Gastroesophageal sphincter (tissue), 4 donors: ENCODE measurements around the gene AHCTF1. TPM values are rescaled to one million over a fixed set of nuclear protein-coding genes. Genes with fewer than 3 reads are reported as not detected.
"Not testable (repeated sequence)": the region's sequence is repeated elsewhere in the genome, so short reads cannot be mapped to it uniquely, and the experiment has no call there.

Experiments
- ATAC-seq: fragments of 150-250 bp; one replicate; pipeline ENCODE4 v1.9.1; 2016; ENCODE audit warnings: mild to moderate bottlenecking, moderate library complexity
- H3K27ac ChIP-seq, 4 donors: fragments of 200-600 bp; sonication (generic) in 3 of 4; 1 replicate in 3 of 4; 2 replicates in 1 of 4; pipeline ENCODE4 v1.5.1; 2016 to 2019
- H3K27me3 ChIP-seq: fragments of 200-600 bp; sonication (generic); one replicate; pipeline ENCODE4 v1.5.1; 2019
- H3K36me3 ChIP-seq, 2 donors: fragments of 200-600 bp; sonication (generic); one replicate each; pipeline ENCODE4 v1.5.1; 2019; ENCODE audit warnings: control low read depth in 1 of 2
- H3K4me1 ChIP-seq, 3 donors: fragments of 200-600 bp; sonication (generic); 1 replicate in 2 of 3; 2 replicates in 1 of 3; pipeline ENCODE4 v1.5.1; 2016 to 2019; ENCODE audit warnings: control low read depth in 2 of 3
- H3K4me3 ChIP-seq, 2 donors: fragments of 200-600 bp; sonication (generic); one replicate each; pipeline ENCODE4 v1.5.1; 2019; ENCODE audit warnings: mild to moderate bottlenecking in 1 of 2, moderate library complexity in 1 of 2
- H3K9me3 ChIP-seq, 3 donors: fragments of 200-600 bp; sonication (generic); one replicate each; pipeline ENCODE4 v1.5.1; 2017 to 2019; ENCODE audit warnings: control low read depth in 2 of 3
- EP300 ChIP-seq: sonication (generic); formaldehyde crosslinking; IDR thresholded peaks from one replicate; pipeline ENCODE4 v1.6.1; 2017; ENCODE audit warnings: antibody characterized with exemption, mild to moderate bottlenecking
- POLR2A ChIP-seq, 2 donors: fragments of 450-650 bp; IDR thresholded peaks; one replicate each; pipeline ENCODE4 v1.6.1; 2017; ENCODE audit warnings: antibody characterized with exemption in 2 of 2, mild to moderate bottlenecking in 2 of 2, moderate library complexity in 1 of 2
- POLR2AphosphoS5 ChIP-seq: sonication (generic); formaldehyde crosslinking; IDR thresholded peaks from one replicate; pipeline ENCODE4 v1.6.1; 2017; ENCODE audit warnings: antibody characterized with exemption
- WGBS, 2 donors: methylation state at CpG; one replicate each; pipeline ENCODE4 v1.1.5; 2018; ENCODE audit warnings: low coverage in 1 of 2; 5-methylcytosine and 5-hydroxymethylcytosine counted together
- total RNA-seq, 4 donors: library from RNA; depleted of rRNA; stranded (reverse); fragments of >200 nt; gene quantifications; one replicate each; pipeline ENCODE4 v1.1.0, GENCODE V29; 2016
- TF ChIP-seq, protein P1 (sequence below), 4 experiments: fragments of 200-600 bp in 2 of 4; fragments of 450-650 bp in 2 of 4; sonication (generic) in 1 of 4; IDR thresholded peaks; one replicate each; pipeline ENCODE4 v1.5.1; 2017 to 2019; ENCODE audit warnings: antibody characterized with exemption in 4 of 4, mild to moderate bottlenecking in 2 of 4, moderate library complexity in 2 of 4

AHCTF1 gene
- total RNA-seq, 4 donors from 2014 or later = 37.4 to 69.6 (median 45.2) TPM

DNA sequence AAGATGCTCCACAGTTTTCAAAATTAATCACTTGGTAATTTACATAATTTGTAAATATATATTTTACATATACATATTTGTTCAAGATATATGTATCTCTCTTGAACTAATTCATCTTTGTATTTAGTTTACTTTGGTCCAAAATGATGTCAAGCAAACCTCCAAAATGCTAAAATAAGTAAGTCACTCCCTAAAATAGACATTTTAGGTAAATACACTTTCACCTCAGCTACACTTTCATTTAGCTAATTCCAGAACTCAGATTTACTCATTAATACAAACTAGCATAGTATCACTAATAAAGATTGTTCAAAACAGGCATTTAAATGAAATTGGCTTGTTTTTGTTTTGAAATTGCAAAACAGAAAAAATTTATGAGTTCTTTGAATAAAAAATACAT is 40.6 kb downstream of the AHCTF1 start:
- Histone ChIP-seq H3K9me3 (no peaks in the 10 kb centered on the region), H3K4me3 (no peak overlapping the region), H3K36me3 (peaks cover 19 to 93% of the 10 kb centered on the region in 2 donors), H3K27me3 (no peaks in the 10 kb centered on the region), H3K4me1 (no peaks in the 10 kb centered on the region), H3K27ac (no peak overlapping the region)
- TF ChIP-seq EP300 (no peak), POLR2AphosphoS5 (no peak)
- TF ChIP-seq, protein P1, sequence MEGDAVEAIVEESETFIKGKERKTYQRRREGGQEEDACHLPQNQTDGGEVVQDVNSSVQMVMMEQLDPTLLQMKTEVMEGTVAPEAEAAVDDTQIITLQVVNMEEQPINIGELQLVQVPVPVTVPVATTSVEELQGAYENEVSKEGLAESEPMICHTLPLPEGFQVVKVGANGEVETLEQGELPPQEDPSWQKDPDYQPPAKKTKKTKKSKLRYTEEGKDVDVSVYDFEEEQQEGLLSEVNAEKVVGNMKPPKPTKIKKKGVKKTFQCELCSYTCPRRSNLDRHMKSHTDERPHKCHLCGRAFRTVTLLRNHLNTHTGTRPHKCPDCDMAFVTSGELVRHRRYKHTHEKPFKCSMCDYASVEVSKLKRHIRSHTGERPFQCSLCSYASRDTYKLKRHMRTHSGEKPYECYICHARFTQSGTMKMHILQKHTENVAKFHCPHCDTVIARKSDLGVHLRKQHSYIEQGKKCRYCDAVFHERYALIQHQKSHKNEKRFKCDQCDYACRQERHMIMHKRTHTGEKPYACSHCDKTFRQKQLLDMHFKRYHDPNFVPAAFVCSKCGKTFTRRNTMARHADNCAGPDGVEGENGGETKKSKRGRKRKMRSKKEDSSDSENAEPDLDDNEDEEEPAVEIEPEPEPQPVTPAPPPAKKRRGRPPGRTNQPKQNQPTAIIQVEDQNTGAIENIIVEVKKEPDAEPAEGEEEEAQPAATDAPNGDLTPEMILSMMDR (IDR thresholded peaks at IDR 0.05) = no peak
- ATAC-seq = no peak

DNA sequence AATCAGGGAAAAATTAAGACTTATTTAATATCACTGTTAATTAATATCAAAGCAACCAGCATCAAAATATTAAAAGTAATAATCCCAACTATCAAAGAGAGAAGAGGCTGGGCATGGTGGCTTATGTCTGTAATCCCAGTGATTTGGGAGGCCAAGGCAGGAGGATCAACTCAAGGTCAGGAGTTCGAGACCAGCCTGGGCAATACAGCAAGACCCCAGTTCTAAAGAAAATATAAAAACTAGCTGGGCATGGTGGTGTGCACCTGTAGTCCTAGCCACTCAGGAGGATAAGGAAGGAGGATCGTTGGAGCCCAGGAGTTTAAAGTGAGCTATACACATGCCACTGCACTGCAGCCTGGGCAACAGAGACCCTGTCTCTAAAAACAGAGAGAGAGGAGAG is 43.2 kb downstream of the AHCTF1 start:
- ATAC-seq = no peak
- H3K36me3 ChIP-seq = peaks cover 14 to 93% of the 10 kb centered on the region in 2 donors
- WGBS, 2 donors = 83 to 88% methylated on average over 2 of the region's 2 CpGs

DNA sequence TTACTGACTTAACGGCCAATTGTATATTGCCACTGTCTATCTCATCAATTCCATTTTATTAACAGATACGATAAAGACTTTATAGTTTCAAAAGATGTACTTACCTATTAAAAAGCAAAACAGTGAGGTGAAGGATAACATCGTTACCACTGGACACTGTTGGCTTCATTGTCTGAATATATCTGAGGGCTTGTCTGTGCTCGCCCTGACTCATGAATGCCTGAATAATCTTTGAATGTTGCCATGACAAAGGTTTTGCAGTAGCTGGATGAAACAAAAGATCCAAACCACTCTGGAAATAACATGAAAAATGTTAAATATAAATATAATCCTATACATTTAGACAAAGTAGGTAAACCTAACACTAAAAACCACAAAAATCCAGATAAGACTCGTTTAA is 46.4 kb downstream of the AHCTF1 start:
- not testable (repeated sequence) for H3K27me3 ChIP-seq, H3K9me3 ChIP-seq, H3K4me1 ChIP-seq, ATAC-seq, H3K27ac ChIP-seq, H3K4me3 ChIP-seq
- H3K36me3 ChIP-seq = peaks cover 14 to 78% of the 10 kb centered on the region in 2 donors
- 95 to 98% methylated on average over 4 of the region's 5 CpGs for WGBS, 2 donors

More for the DNA sequence above, 43.2 kb downstream of the AHCTF1 start:
- TF ChIP-seq POLR2A (IDR thresholded peaks at IDR 0.05) (no peak), POLR2AphosphoS5 (no peak), EP300 (no peak)
- TF ChIP-seq, protein P1 (IDR thresholded peaks at IDR 0.05) = no peak
- H3K4me1 ChIP-seq = no peaks in the 10 kb centered on the region
- no peaks in the 10 kb centered on the region for H3K27me3 ChIP-seq
- H3K4me3 ChIP-seq = no peak overlapping the region
- no peaks in the 10 kb centered on the region for H3K9me3 ChIP-seq
- no peak overlapping the region for H3K27ac ChIP-seq

DNA sequence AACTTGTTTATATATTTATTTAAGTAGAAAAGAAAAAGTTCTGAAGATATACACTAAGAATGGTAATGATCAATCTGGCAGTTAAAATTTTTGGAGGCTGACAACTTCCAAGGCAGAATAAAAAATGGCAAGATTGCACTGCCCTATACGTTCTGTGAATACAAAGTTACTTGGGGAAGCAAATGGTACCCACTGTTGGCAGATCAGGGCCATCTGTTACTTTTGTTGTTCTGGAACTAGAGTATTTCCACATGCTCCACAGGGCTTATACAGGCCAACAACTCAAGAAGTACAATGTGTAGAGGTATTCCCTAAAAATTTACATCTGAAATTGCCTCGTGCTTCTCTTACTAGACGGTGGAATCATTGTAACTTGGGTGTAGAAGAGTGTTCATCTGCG is 53.2 kb downstream of the AHCTF1 start:
- H3K36me3 ChIP-seq = peaks cover 3 to 72% of the 10 kb centered on the region in 2 donors
- TF ChIP-seq, protein P1 (IDR thresholded peaks at IDR 0.05) = no peak
- TF ChIP-seq POLR2AphosphoS5 = no peak
- no peak for TF ChIP-seq POLR2A (IDR thresholded peaks at IDR 0.05)
- no peak for TF ChIP-seq EP300
- H3K4me1 ChIP-seq = no peaks in the 10 kb centered on the region
- no peak overlapping the region for H3K4me3 ChIP-seq
- WGBS, 2 donors = 84 to 95% methylated on average over 4 of the region's 4 CpGs
- ATAC-seq = no peak
- H3K27me3 ChIP-seq = no peaks in the 10 kb centered on the region
- H3K9me3 ChIP-seq = no peaks in the 10 kb centered on the region
- H3K27ac ChIP-seq = no peak overlapping the region

DNA sequence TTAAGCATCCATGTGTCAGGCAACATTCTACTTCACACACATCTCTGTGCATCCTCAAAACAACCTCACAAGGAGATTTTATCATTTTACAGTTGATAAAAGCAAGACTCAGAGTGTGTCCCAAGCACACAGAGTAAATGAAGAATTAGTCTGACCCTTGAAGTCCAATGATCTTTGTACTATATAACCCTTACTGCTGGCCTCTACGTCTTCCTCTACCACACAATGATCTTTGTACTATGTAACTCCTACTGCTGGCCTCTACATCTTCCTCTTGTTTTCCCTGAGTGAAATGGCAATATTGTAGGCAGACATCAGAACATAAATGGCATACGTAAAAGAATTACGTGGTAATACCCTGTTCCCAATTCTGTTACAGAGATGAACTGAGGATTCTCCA is 55.3 kb downstream of the AHCTF1 start:
- H3K9me3 ChIP-seq = no peaks in the 10 kb centered on the region
- no peak for TF ChIP-seq POLR2A (IDR thresholded peaks at IDR 0.05)
- no peak for TF ChIP-seq EP300
- TF ChIP-seq, protein P1 (IDR thresholded peaks at IDR 0.05) = no peak
- TF ChIP-seq POLR2AphosphoS5 = no peak
- H3K4me3 ChIP-seq = no peak overlapping the region
- no peaks in the 10 kb centered on the region for H3K4me1 ChIP-seq
- peaks cover 3 to 83% of the 10 kb centered on the region in 2 donors for H3K36me3 ChIP-seq
- H3K27me3 ChIP-seq = no peaks in the 10 kb centered on the region
- H3K27ac ChIP-seq = no peak overlapping the region
- no peak for ATAC-seq
- WGBS, 2 donors = 95 to 100% methylated on average over 3 of the region's 3 CpGs
